ENCODE measurements around the gene KLK5.

The KLK5 gene

DNA sequence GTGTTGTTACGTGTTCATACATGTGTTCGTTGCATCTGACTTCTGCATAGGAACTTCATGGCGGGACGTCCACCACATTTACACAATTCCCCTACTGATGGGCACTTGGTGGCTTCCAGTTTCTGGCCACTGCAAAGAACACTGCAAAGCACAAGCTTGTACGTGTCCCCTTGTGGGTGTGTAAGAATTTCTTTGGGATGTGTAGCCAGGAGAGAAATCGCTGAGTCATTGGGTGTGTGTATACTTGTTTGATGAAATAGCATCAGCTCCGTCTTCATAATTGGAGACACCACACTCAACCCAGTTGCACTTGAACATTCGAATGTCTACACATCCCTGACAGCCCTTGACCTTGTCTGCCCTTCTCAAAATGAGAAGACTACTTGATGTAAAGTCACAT, 19.2 kb downstream of the KLK5 start:
- no peak for TF ChIP-seq POLR2AphosphoS5 (IDR thresholded peaks at IDR 0.05; ENCODE audit: low read depth, low read length)
- TF ChIP-seq SIN3A (IDR thresholded peaks at IDR 0.05; ENCODE audit: borderline replicate concordance, insufficient read depth, low read length), result no peak
- no peak for TF ChIP-seq TAF1 (IDR thresholded peaks at IDR 0.05; ENCODE audit: borderline replicate concordance, insufficient read depth, low read length)

GRCh38 chr19:50932690-50933083, 20.2 kb downstream of the KLK5 start:
- TF ChIP-seq TAF1 (IDR thresholded peaks at IDR 0.05; ENCODE audit: borderline replicate concordance, insufficient read depth, low read length) (no peak), POLR2AphosphoS5 (IDR thresholded peaks at IDR 0.05; ENCODE audit: low read depth, low read length) (no peak), SIN3A (IDR thresholded peaks at IDR 0.05; ENCODE audit: borderline replicate concordance, insufficient read depth, low read length) (no peak), REST (IDR thresholded peaks at IDR 0.05; ENCODE audit: insufficient read depth in 1 of 2, low read depth in 2 of 2, low read length in 2 of 2) (no peak), FOXP2 (optimal IDR thresholded peaks at IDR 0.05; ENCODE audit: borderline replicate concordance, extremely low read depth, extremely low read length, insufficient read depth) (no peak)

- TF ChIP-seq SIN3A (IDR thresholded peaks at IDR 0.05; ENCODE audit: borderline replicate concordance, insufficient read depth, low read length) (no peak), POLR2AphosphoS5 (IDR thresholded peaks at IDR 0.05; ENCODE audit: low read depth, low read length) (no peak), REST (IDR thresholded peaks at IDR 0.05; ENCODE audit: insufficient read depth in 1 of 2, low read depth in 2 of 2, low read length in 2 of 2) (no peak), TAF1 (IDR thresholded peaks at IDR 0.05; ENCODE audit: borderline replicate concordance, insufficient read depth, low read length) (no peak), FOXP2 (optimal IDR thresholded peaks at IDR 0.05; ENCODE audit: borderline replicate concordance, extremely low read depth, extremely low read length, insufficient read depth) (no peak)
These were observed 20.7 kb downstream of the KLK5 start for GRCh38 chr19:50932018-50932689.

GRCh38 chr19:50931023-50931422, 21.8 kb downstream of the KLK5 start:
- no peak for TF ChIP-seq TAF1 (IDR thresholded peaks at IDR 0.05; ENCODE audit: borderline replicate concordance, insufficient read depth, low read length)
- no peak for TF ChIP-seq FOXP2 (optimal IDR thresholded peaks at IDR 0.05; ENCODE audit: borderline replicate concordance, extremely low read depth, extremely low read length, insufficient read depth)
- no peak for TF ChIP-seq REST (IDR thresholded peaks at IDR 0.05; ENCODE audit: insufficient read depth in 1 of 2, low read depth in 2 of 2, low read length in 2 of 2)
- no peak for TF ChIP-seq POLR2AphosphoS5 (IDR thresholded peaks at IDR 0.05; ENCODE audit: low read depth, low read length)
- no peak for TF ChIP-seq SIN3A (IDR thresholded peaks at IDR 0.05; ENCODE audit: borderline replicate concordance, insufficient read depth, low read length)

GRCh38 chr19:50928831-50929230, 24.0 kb downstream of the KLK5 start:
- TF ChIP-seq REST (IDR thresholded peaks at IDR 0.05; ENCODE audit: insufficient read depth in 1 of 2, low read depth in 2 of 2, low read length in 2 of 2), result no peak
- no peak for TF ChIP-seq TAF1 (IDR thresholded peaks at IDR 0.05; ENCODE audit: borderline replicate concordance, insufficient read depth, low read length)
- TF ChIP-seq FOXP2 (optimal IDR thresholded peaks at IDR 0.05; ENCODE audit: borderline replicate concordance, extremely low read depth, extremely low read length, insufficient read depth), result no peak
- no peak for TF ChIP-seq POLR2AphosphoS5 (IDR thresholded peaks at IDR 0.05; ENCODE audit: low read depth, low read length)
- no peak for TF ChIP-seq SIN3A (IDR thresholded peaks at IDR 0.05; ENCODE audit: borderline replicate concordance, insufficient read depth, low read length)

Data from PFSK-1 (cell line).